HG03460 (cell line): ENCODE results near the gene BANP.
"Not testable (repeated sequence)": the region's sequence is repeated elsewhere in the genome, so short reads cannot be mapped to it uniquely, and the experiment has no call there.

ENCODE experiments used
- ATAC-seq: cut with Tn5 transposase; IDR thresholded peaks from one replicate; pipeline ENCODE4 v1.9.1; 2021; ENCODE audit not compliant: unreplicated experiment

The BANP gene

GRCh38 chr16:87950765-87951551 is at the start of gene BANP:
Gene BANP, plus strand, starts transcription at chr16:87951434. Its CDS starts 23,682 bp downstream, at chr16:87975116.
- ATAC-seq = peak; percentile 86

DNA sequence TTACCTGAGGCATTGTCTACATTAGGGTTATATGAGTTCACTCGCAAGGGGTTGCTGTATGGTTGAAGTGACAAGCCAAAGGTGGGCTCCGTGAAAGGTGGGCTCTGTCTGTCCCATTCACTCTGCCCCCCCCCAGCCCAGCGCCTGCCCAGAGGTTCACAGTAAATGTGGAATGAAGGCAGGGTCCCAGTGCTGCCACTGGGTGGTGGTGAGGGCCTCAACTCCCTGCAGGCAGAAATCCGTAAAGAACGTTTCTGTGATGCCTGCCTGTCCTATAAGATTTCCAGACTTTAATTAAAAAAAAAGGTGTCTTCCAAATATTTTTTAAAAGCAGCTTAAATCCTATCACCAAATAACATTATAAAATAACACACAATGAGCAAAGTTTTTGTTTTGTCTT is 46.3 kb upstream of the BANP start:
- ATAC-seq = not testable (repeated sequence)

GRCh38 chr16:87905521-87905920 is 45.7 kb upstream of the BANP start:
- ATAC-seq = not testable (repeated sequence)

DNA sequence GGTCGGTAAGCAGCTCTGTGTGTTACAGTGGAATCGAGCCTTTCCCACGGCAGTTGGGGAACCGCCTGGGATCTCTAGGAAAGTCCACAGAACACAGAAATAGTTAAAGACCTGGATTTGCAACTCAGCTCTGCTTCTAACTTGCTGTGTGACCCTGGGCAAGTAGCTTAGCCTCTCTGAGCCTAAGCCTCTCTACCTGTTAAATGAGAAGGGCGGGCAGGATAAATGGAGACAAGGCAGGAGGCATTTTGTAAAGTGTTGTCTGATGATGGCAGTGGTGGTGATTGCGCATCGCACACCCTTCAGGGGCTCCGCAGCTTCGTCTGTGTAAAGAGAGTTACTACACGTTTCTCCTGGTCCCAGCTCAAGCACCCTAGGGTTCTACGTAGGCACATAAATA is 43.1 kb upstream of the BANP start:
- ATAC-seq = not testable (repeated sequence)

GRCh38 chr16:87909203-87909935 is 41.9 kb upstream of the BANP start:
- not testable (repeated sequence) for ATAC-seq

DNA sequence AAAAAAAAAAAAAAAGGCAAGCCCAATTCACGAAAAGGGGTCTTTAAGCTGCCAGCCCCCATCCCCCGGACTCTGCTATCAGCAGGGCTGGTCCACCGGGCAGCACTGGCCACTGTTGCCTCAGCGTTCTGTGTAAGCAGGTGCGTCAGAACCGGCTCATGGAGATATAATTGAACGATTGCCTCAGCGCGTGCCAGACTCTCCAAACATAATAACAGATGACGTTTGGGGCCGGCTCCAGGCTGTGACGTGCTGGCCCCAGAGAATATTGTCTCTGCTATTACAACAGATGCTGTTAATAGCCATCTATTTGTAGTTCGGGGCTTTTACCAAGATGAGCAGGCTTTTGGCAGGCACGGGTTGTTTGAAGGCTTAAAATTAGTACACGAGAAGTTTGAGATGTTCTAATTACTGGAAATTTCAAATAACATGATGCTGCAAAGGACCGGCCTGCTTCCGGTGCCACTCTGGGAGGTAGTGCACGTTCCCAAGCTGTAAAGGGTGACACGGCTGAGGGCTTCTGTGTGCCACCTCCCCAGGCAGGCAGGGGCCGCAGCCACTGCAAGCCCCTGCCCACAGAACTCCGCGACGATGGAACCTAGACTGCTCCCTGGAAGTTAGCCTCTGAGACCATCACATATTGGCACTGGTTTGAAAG is 40.0 kb upstream of the BANP start:
- not testable (repeated sequence) for ATAC-seq

GRCh38 chr16:87912691-87913090 is 38.5 kb upstream of the BANP start:
- ATAC-seq = not testable (repeated sequence)

DNA sequence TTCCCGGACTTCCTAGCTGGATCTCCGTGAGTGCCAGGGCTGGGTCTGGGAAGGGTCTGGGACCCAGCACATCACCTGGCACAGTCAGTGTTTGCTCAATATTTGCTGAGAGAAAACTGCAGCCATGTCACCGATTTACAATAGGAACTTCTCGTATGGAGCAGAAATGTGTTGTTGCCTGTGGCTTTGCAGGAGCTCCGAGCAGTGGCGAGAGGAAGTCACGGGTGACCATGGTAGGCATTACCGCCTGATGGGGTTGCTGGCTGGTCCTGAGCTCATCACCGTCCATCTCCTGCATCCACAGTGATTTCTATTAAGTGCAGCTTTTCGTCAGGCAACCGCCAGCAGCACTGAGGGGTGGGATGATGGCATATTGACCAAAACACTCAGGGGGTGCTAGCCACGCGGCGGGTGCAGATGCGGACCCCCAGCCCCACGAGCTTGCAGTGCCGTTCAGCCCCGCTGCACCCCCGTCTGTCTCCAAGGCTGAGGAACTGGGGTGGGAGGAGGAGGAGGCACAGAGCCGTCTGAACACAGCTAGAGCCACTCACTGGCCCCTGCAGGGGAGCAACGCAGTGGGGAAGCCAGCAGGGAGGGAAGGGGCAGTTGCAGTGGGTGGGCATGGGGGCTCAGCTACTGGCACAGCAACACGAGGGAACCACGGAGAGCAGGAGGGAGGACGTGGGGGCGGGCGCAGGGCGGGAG is 37.1 kb upstream of the BANP start:
- not testable (repeated sequence) for ATAC-seq

GRCh38 chr16:87914812-87915211 is 36.4 kb upstream of the BANP start:
- no peak for ATAC-seq

DNA sequence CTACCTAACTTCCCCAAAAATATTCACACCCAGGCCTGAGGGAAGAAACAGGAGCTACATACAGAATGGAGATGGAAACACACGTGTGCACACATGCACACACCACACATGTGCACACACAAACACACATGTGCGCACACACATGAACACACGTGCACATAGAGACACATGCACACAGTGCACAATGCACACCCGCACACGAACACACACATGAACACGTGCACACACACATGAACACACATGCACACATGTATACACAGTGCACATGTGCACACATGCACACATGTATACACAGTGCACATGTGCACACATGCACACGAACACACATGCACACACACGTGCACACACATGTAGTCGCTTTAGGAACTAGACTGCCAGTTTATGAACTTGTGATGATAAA is 33.7 kb upstream of the BANP start:
- no peak for ATAC-seq

GRCh38 chr16:87918338-87918737 is 32.9 kb upstream of the BANP start:
- no peak for ATAC-seq

DNA sequence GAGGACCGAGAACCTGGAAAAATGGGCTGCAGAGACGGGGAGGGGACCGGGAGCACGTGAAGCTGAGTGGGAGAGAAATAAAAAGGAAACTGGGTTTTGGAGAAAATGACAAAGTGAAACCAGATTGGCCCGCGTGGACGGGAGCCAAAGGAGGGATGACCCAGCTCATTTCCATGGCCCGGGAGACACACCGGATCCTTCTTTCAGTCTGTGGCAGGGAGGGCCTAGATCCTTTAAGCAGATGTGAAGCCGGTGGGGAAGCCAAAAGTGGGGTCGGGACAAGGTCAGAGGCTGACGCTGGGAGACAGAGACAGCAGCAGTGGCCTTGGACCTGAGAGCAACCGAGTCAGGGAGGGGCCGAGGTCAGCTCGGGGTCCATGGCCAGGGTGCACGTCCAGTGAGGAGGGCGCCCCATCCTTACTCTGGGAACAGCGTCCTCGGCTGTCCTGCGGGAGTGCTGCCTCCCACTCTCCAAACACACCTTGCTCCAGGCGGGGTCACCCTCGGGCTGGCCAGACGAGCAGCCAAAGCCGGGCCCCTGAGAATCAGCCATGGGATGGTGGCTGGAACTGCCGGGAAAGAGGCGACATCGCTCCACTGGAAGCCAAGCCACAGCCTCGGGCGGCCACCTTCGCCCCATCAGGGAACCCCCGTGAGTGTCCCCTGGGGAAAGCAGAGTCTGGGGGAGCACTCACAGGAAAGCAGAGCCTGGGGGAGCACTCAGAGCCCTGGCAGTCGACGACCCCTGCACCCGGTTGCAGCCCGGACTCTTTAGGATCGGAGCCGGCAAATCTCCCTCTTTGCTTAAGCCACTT is 32.2 kb upstream of the BANP start:
- no peak for ATAC-seq

- no peak for ATAC-seq
Measured at GRCh38 chr16:87919681-87919994, 31.6 kb upstream of the BANP start.

DNA sequence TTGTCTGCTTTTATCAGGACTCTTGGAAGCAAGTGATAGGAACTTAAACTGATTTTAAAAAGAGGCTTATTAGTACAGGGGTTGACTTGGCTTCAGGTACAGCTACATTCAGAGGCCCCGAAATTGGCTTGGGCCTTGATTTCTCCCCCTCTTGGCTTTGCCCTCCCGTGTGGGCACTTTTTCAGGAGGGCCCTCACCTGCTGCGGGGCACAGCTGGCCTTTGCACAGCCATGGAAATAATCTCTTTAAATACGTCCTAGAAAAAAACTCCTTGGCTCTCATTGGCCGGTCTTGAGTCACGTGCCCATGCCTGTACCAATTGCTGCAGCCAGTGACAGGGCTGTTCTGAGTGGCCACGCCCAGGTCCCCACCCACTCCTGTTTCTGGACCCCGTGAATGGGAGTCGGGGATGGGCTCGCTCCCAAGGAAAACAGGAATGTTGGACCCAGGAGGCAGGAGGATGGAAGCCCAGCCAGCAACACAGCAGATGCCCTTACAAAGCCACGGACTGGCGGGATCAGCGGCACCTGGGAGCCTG is 29.9 kb upstream of the BANP start:
- no peak for ATAC-seq

GRCh38 chr16:87922250-87922871 is 28.9 kb upstream of the BANP start:
- ATAC-seq = no peak

GRCh38 chr16:87924041-87924810 is 27.0 kb upstream of the BANP start:
- peak; percentile 65 for ATAC-seq

- no peak for ATAC-seq
Measured at GRCh38 chr16:87924811-87925670, 26.2 kb upstream of the BANP start.
